ENCODE results near the gene CHMP1B.
"Not testable (repeated sequence)": the region's sequence is repeated elsewhere in the genome, so short reads cannot be mapped to it uniquely, and the experiment has no call there.

Gene CHMP1B

DNA sequence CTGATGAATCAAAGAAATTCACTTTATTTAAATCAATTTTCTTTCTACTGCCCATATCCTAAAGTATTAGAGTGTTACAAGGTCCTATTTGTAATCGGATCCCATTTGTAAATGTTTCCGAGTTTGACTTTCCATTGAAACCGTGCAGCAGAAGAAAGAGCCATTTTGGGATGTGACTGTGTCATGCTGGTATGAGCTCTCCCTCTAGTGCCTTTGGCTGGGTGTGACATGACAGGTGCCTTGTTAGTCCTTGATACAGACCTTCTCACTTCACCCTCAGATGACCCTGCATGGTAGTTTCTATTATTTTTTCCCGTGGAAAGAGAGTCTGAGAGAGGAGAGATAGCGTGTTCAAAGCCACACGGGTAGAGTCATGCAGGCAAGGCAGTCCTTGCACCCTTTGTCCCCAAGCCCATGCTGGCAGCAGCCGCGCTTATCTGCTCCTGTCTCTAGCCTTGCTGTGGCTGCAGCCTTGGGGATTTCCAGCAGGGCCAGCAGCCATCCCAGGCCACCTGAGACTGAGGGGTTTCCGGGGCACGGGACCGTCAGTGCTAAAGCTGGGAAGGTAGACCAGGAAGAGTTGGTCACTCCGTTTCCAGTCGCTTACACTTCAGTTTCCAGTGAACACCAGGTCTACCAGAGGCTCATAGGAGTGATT is 21.4 kb downstream of the CHMP1B start:
- no peak for DNase-seq

DNA sequence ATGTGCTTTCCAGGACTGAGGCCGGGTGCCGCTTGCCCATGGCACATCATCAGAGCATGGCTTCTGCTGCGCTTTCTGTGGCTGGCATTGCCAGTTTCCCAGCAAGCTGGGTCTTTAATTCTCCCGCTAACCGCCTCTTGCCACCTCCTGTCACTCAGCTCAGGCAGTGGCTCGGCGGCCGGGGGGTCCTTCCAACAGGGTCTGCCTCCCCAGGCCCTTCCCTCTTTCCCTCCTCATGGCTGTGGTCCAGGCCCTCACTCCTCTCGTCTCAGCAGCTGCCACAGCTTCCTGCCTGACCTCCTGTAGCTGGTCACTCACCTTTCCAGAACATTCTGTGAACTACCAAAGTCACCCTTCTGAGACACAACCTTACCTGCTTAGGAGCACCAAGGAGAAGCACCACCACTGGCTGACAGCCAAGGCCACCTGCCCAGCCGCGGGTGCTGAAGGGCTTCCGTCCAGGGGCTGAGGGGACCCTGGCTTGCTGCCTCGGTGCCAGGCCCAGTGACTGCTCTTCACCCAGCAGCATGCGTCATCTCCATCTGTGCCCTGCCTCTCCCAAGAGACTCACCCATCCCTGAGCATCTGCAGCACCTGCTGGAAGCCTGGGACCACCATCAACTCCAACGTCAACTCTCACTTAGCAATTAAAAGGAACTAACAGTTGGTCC is 22.6 kb downstream of the CHMP1B start:
- no peak for DNase-seq

DNA sequence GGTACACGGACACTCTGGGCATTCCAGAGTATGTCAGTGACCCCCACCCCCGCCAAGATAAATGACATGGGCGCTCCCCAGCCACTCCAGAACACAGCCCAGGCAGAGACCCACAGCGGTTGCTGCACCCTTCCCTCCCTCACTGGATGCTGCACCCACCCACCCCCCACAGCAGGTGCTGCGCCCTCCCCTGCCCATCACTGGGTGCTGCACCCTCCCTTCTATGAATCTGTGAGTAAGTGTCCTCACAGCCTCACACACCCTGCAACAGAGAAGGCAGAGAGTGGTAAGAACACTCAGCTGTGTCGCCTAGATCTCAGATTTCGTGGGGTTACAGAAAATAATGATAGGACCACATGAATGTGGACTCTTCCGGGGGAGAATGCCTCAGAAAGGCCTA is 23.5 kb downstream of the CHMP1B start:
- no peak for DNase-seq

GRCh38 chr18:11877497-11878135 is 26.4 kb downstream of the CHMP1B start:
- no peak for DNase-seq

DNA sequence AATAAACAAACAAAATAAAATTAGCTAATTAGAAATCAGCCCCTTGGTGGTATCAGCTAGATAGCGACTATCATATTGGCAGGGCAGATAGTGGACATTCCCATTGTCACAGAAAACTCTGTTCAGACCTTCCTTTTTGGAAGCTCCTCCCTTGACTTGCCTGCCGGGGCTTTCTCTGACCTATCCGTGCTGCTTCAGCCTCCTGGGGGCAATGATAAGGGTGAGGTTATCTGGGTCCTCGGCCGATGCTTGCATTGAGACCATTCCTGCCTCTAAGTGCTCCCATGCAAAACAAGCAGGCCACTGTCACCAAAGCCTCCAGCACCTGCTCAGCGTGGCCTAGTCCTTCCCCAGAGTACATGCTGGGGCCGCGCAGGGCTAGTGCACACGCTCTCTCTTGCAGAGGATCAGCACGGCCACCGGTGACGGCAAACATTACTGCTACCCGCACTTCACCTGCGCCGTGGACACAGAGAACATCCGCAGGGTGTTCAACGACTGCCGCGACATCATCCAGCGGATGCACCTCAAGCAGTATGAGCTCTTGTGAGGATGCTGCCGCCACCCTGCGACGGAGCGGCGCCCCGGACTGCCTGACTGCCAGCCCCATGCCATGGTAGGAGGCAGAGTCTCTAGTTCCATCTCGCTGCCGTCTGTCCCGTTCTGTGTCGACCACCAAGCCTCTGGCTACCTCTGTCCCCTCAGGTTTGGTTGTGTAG is 29.5 kb downstream of the CHMP1B start:
- DNase-seq: no peak

- no peak for DNase-seq
Observed at GRCh38 chr18:11882636-11883035, 31.4 kb downstream of the CHMP1B start.

- DNase-seq: no peak
Observed at GRCh38 chr18:11883153-11883552, 31.9 kb downstream of the CHMP1B start.

DNA sequence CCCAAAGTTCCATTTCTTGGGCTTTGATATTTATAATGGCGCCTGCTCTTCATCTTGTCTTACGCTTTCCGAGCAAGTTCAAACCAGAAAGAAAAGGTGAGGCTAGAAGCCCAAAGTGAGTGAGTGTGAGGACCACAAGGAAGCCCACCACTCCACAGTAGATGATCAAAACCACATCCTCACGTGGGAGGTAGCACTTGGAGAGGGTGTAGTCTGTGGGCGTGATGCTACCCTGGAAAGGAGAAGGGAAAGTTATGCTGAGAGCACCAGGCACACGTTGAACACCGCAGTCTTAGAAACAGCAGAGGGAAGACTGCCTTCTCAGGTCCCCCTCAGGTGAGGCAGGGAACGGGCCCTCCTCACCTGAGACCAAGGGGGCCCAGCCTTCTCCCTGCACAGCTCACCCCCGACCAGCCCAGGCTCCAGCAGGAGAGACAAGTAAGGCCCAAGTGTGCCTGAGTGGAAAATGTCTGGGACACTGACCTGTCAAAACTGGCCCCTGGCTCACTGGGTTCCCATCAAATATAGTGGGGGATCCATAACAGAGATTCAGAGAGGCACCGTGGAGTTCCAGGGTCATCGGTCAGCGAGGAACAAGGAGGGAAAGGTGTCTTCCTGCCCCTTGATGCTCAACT is 33.3 kb downstream of the CHMP1B start:
- no peak for DNase-seq

- DNase-seq: no peak
Observed at GRCh38 chr18:11885278-11885947, 34.2 kb downstream of the CHMP1B start.

- DNase-seq: no peak
Observed at GRCh38 chr18:11886577-11887110, 35.4 kb downstream of the CHMP1B start.

- DNase-seq: no peak
Observed at GRCh38 chr18:11887328-11888128, 36.3 kb downstream of the CHMP1B start.

GRCh38 chr18:11888726-11889125 is 37.5 kb downstream of the CHMP1B start:
- no peak for DNase-seq

DNA sequence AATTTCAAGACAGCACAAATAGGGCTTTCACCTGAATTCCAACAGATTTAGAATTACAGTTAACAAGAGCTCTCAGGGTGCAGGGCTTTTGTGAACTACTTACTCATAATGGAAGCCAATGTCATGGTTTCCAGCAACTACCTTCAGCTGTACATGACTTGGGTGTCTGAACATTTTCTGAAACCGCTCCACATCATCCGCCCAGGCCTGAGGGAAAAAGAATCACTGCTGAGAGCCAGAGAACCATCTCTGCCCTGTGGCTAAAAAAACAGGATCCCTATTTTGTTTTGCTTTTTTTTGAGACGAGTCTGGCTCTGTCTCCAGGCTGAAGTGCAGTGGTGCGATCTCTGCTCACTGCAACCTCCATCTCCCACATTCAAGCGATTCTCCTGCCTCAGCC is 38.1 kb downstream of the CHMP1B start:
- no peak for DNase-seq

DNA sequence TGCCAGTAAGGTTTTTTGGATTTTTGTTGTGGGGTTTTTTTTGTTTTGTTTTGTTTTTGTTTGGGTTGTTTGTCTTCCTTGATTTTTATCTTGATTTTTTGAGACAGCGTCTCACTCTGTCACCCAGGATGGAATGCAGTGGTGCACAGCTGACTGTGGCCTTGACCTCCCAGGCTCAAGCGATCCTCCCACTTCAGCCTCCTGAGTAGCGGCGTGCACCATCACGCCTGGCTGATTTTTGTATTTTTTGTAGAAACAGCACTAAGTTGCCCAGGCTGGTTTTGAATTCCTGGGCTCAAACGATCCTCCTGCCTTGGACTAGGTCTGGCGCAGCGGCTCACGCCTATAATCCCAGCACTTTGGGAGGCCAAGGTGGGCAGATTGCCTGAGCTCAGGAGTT is 40.5 kb downstream of the CHMP1B start:
- DNase-seq: no peak

GRCh38 chr18:11892438-11892837 is 41.2 kb downstream of the CHMP1B start:
- not testable (repeated sequence) for DNase-seq

- no peak for DNase-seq
Observed at GRCh38 chr18:11897781-11898180, 46.6 kb downstream of the CHMP1B start.

- DNase-seq: no peak
Observed at GRCh38 chr18:11899063-11899462, 47.9 kb downstream of the CHMP1B start.

GRCh38 chr18:11901826-11902438 is 50.7 kb downstream of the CHMP1B start:
- DNase-seq: no peak

- no peak for DNase-seq
Observed at GRCh38 chr18:11902522-11903292, 51.5 kb downstream of the CHMP1B start.

All from NCI-H1105 (cell line).